Neural cell (in vitro differentiated cells): ENCODE results near the gene UVRAG. TPM values are rescaled to one million over a fixed set of nuclear protein-coding genes. Genes with fewer than 3 reads are reported as not detected.
A peak's percentile ranks its signal among the peaks of the same experiment; 100 is the strongest.

ENCODE experiments used
- H2AFZ ChIP-seq: fragments of 200-600, 300-800 bp; sonication (generic), shearing (Covaris generic); 2 replicates; pipeline ENCODE4 v1.6.0; 2014; ENCODE audit warnings: low read depth, mild to moderate bottlenecking, antibody characterized with exemption, low read length, moderate library complexity
- H3F3A ChIP-seq: fragments of 200-600 bp; shearing (Covaris generic); 2 replicates; pipeline ENCODE4 v1.6.1; 2016; ENCODE audit warnings: mild to moderate bottlenecking, moderate library complexity, mixed read lengths, antibody characterized with exemption, low read length; ENCODE audit not compliant: insufficient read depth, poor library complexity, severe bottlenecking
- H3K27ac ChIP-seq: fragments of 200-600, 300-800 bp; sonication (generic), shearing (Covaris generic); 2 replicates; pipeline ENCODE4 v1.5.1; 2014; ENCODE audit warnings: mild to moderate bottlenecking, low read length, moderate library complexity
- H3K27me3 ChIP-seq: fragments of 300-800, 200-600 bp; sonication (generic), shearing (Covaris generic); 2 replicates; pipeline ENCODE4 v1.6.0; 2014; ENCODE audit warnings: mild to moderate bottlenecking, low read depth, low read length, moderate library complexity; ENCODE audit not compliant: insufficient read depth
- H3K36me3 ChIP-seq: fragments of 300-800, 200-600 bp; sonication (generic), shearing (Covaris generic); 2 replicates; pipeline ENCODE4 v1.5.1; 2014; ENCODE audit warnings: mild to moderate bottlenecking, antibody characterized with exemption, low read length, moderate library complexity; ENCODE audit not compliant: insufficient read depth
- H3K4me2 ChIP-seq: fragments of 300-800, 200-600 bp; sonication (generic), shearing (Covaris generic); 2 replicates; pipeline ENCODE4 v1.6.0; 2014; ENCODE audit warnings: mild to moderate bottlenecking, low read length
- H3K4me3 ChIP-seq: fragments of 300-800, 200-600 bp; sonication (generic), shearing (Covaris generic); 2 replicates; pipeline ENCODE4 v1.5.1; 2014; ENCODE audit warnings: mild to moderate bottlenecking, low read length, moderate library complexity
- H3K79me2 ChIP-seq: fragments of 200-600 bp; shearing (Covaris generic); replicated peaks from 2 replicates; pipeline ENCODE4 v1.6.0; 2014; ENCODE audit warnings: mild to moderate bottlenecking, low read length, moderate library complexity; ENCODE audit not compliant: insufficient read depth
- H3K9ac ChIP-seq: fragments of 300-800, 200-600 bp; sonication (generic), shearing (Covaris generic); 2 replicates; pipeline ENCODE4 v1.6.1; 2016; ENCODE audit warnings: mild to moderate bottlenecking, low read length, mixed read lengths
- H3K9me2 ChIP-seq: fragments of 200-600 bp; shearing (Covaris generic); 2 replicates; pipeline ENCODE4 v1.6.1; 2016; ENCODE audit warnings: mild to moderate bottlenecking, low read length, mixed read lengths; ENCODE audit not compliant: insufficient read depth
- H3K9me3 ChIP-seq: fragments of 200-600, 300-800 bp; sonication (generic), shearing (Covaris generic); 2 replicates; pipeline ENCODE4 v1.6.1; 2016; ENCODE audit warnings: mild to moderate bottlenecking, mixed run types, low read length, moderate library complexity, mixed read lengths
- H4K20me1 ChIP-seq: fragments of 200-600 bp; shearing (Covaris generic); 2 replicates; pipeline ENCODE4 v1.6.1; 2016; ENCODE audit warnings: mild to moderate bottlenecking, mixed run types; ENCODE audit not compliant: insufficient read depth
- EP300 ChIP-seq: fragments of 450-650 bp; conservative IDR thresholded peaks from 2 replicates; pipeline ENCODE4 v1.6.1; 2014; ENCODE audit warnings: antibody characterized with exemption, mild to moderate bottlenecking, moderate library complexity; ENCODE audit not compliant: poor library complexity, severe bottlenecking
- EZH2 ChIP-seq: fragments of 200-600, 300-800 bp; shearing (Covaris generic), sonication (generic); IDR thresholded peaks from 2 replicates; pipeline ENCODE4 v1.6.1; 2014; ENCODE audit warnings: antibody characterized with exemption, low read length, borderline replicate concordance, mild to moderate bottlenecking; ENCODE audit not compliant: insufficient read depth, poor library complexity, severe bottlenecking
- MXI1 ChIP-seq: fragments of 450-650 bp; conservative IDR thresholded peaks from 2 replicates; pipeline ENCODE4 v1.6.1; 2014; ENCODE audit warnings: antibody characterized with exemption, mild to moderate bottlenecking; ENCODE audit not compliant: poor library complexity, severe bottlenecking
- POLR2AphosphoS5 ChIP-seq: IDR thresholded peaks from 2 replicates; pipeline ENCODE4 v1.6.1; 2012
- RAD21 ChIP-seq: fragments of 450-650 bp; conservative IDR thresholded peaks from 2 replicates; pipeline ENCODE4 v1.6.1; 2014; ENCODE audit warnings: antibody characterized with exemption, mild to moderate bottlenecking, moderate library complexity
- SMC3 ChIP-seq: fragments of 450-650 bp; conservative IDR thresholded peaks from 2 replicates; pipeline ENCODE4 v1.6.1; 2014; ENCODE audit warnings: antibody characterized with exemption, mild to moderate bottlenecking, moderate library complexity; ENCODE audit not compliant: poor library complexity
- TAF1 ChIP-seq: IDR thresholded peaks from 2 replicates; pipeline ENCODE4 v1.6.1; 2012; ENCODE audit warnings: low read depth
- polyA plus RNA-seq: library from polyadenylated mRNA; depleted of rRNA; stranded (reverse); fragments of >200 nt; gene quantifications from 2 replicates; pipeline ENCODE4 v1.2.3, GENCODE V29; 2014
- TF ChIP-seq, protein P1 (sequence below): IDR thresholded peaks from 2 replicates; pipeline ENCODE4 v1.6.1; 2012; ENCODE audit warnings: borderline replicate concordance
- TF ChIP-seq, protein P2 (sequence below): fragments of 450-650 bp; IDR thresholded peaks from 2 replicates; pipeline ENCODE4 v1.5.1; 2014; ENCODE audit warnings: antibody characterized with exemption, mild to moderate bottlenecking, moderate library complexity; ENCODE audit not compliant: poor library complexity, severe bottlenecking

UVRAG gene
- polyA plus RNA-seq, 1 donor from 2014 or later, result 31.6 TPM

DNA sequence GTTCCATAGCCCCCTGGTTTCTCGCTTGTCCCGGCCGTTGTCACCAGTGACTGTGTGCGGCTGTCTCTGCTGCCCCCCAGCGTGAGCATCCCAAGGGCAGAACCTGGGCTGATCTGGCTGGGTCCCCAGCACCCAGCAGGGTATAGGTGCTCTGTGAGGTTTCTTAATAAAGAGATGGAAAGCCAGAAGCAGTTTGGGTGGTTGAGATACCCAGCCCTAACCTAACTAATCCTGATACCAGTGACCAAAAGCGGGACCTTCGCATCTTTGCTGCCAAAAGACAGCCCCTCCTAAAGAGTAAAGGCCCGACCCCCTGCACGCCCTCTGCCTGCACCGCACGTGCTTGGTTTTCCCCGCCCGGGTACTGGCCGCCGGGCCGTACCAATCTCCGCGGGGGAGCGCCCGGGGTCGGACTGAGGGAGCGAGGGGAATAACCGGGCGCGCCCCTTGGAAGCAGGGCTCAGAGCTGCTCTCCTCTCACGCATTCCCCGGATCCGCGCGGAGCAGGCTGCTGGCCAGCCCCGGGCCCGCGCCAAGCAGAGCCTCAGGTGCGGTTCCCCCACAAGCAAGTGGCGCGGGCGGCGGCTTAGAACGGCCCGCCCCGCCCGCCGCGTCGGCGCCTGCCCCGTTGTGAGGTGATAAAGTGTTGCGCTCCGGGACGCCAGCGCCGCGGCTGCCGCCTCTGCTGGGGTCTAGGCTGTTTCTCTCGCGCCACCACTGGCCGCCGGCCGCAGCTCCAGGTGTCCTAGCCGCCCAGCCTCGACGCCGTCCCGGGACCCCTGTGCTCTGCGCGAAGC, 46.7 kb upstream of the UVRAG start, which contains the start of gene DGAT2:
Gene DGAT2 (plus strand): TSS at position 667 of the 797 bp plus-strand sequence. CDS start 214 bp downstream, outside the sequence.
- no peaks in the 10 kb centered on the region for H3K9me2 ChIP-seq
- H4K20me1 ChIP-seq, result no peaks in the 10 kb centered on the region
- H3K79me2 ChIP-seq, result no peaks in the 10 kb centered on the region
- peak within 1 kb of the TSS; percentile 76 for H3K9ac ChIP-seq
- no peak within 1 kb of the TSS for H3K27ac ChIP-seq
- peak within 1 kb of the TSS; percentile 63 for H3K4me2 ChIP-seq
- no peaks in the 10 kb centered on the region for H3K36me3 ChIP-seq
- no peak for TF ChIP-seq TAF1
- peak; percentile 71 for TF ChIP-seq MXI1
- peak; percentile 39 for TF ChIP-seq SMC3
- peak; percentile 36 for TF ChIP-seq EP300
- TF ChIP-seq EZH2, result no peak
- TF ChIP-seq, protein P1, sequence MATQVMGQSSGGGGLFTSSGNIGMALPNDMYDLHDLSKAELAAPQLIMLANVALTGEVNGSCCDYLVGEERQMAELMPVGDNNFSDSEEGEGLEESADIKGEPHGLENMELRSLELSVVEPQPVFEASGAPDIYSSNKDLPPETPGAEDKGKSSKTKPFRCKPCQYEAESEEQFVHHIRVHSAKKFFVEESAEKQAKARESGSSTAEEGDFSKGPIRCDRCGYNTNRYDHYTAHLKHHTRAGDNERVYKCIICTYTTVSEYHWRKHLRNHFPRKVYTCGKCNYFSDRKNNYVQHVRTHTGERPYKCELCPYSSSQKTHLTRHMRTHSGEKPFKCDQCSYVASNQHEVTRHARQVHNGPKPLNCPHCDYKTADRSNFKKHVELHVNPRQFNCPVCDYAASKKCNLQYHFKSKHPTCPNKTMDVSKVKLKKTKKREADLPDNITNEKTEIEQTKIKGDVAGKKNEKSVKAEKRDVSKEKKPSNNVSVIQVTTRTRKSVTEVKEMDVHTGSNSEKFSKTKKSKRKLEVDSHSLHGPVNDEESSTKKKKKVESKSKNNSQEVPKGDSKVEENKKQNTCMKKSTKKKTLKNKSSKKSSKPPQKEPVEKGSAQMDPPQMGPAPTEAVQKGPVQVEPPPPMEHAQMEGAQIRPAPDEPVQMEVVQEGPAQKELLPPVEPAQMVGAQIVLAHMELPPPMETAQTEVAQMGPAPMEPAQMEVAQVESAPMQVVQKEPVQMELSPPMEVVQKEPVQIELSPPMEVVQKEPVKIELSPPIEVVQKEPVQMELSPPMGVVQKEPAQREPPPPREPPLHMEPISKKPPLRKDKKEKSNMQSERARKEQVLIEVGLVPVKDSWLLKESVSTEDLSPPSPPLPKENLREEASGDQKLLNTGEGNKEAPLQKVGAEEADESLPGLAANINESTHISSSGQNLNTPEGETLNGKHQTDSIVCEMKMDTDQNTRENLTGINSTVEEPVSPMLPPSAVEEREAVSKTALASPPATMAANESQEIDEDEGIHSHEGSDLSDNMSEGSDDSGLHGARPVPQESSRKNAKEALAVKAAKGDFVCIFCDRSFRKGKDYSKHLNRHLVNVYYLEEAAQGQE, result no peak
- TF ChIP-seq, protein P2, sequence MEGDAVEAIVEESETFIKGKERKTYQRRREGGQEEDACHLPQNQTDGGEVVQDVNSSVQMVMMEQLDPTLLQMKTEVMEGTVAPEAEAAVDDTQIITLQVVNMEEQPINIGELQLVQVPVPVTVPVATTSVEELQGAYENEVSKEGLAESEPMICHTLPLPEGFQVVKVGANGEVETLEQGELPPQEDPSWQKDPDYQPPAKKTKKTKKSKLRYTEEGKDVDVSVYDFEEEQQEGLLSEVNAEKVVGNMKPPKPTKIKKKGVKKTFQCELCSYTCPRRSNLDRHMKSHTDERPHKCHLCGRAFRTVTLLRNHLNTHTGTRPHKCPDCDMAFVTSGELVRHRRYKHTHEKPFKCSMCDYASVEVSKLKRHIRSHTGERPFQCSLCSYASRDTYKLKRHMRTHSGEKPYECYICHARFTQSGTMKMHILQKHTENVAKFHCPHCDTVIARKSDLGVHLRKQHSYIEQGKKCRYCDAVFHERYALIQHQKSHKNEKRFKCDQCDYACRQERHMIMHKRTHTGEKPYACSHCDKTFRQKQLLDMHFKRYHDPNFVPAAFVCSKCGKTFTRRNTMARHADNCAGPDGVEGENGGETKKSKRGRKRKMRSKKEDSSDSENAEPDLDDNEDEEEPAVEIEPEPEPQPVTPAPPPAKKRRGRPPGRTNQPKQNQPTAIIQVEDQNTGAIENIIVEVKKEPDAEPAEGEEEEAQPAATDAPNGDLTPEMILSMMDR, result peak; percentile 32
- TF ChIP-seq RAD21, result peak; percentile 45
- TF ChIP-seq POLR2AphosphoS5, result peak; percentile 30
- H3K27me3 ChIP-seq, result peaks cover 37% of the 10 kb centered on the region
- peak within 1 kb of the TSS; percentile 73 for H2AFZ ChIP-seq
- H3K4me3 ChIP-seq, result peak within 1 kb of the TSS; percentile 83
- H3K9me3 ChIP-seq, result no peaks in the 10 kb centered on the region
- H3F3A ChIP-seq, result no peaks in the 10 kb centered on the region

DNA sequence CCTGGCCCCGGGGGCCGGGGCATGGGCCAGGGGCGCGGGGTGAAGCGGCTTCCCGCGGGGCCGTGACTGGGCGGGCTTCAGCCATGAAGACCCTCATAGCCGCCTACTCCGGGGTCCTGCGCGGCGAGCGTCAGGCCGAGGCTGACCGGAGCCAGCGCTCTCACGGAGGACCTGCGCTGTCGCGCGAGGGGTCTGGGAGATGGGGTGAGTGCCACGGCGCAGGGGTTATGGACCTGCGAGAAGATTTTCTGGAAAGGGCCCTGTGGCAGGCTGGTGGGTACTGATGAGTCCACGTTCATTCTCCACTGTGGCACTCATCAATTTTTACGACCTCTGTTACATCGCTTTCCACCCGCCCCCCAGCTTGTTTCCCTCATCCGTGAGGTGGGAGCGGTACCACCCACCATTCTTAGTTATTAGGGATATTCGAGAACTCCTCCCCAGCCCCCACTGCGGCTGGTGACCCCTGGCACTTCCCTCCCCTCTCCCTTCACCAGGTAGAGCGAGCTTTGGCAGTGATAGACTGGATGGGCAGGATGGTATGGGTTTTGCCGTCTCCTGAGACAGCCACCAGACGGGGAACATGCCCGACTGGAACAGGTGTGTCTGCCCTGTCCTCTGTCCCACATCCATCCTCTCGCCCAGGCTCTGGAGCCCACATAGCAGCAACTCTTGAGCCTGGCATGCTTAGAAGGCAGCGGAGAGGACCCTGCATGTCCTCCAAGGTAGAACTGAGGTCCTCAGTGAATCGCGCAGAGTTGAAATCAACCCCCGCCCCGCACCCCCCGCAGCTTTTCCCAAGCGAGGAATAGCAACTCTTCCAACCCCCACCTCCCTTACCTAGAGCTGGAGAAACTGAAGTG, 45.9 kb upstream of the UVRAG start:
- peak overlapping the region; percentile 63 for H3K4me2 ChIP-seq
- H4K20me1 ChIP-seq, result no peaks in the 10 kb centered on the region
- no peaks in the 10 kb centered on the region for H3K9me3 ChIP-seq
- H2AFZ ChIP-seq, result no peak overlapping the region
- no peaks in the 10 kb centered on the region for H3K36me3 ChIP-seq
- H3K79me2 ChIP-seq, result no peaks in the 10 kb centered on the region
- H3K27ac ChIP-seq, result no peak overlapping the region
- H3K9me2 ChIP-seq, result no peaks in the 10 kb centered on the region
- H3K27me3 ChIP-seq, result peaks cover 37% of the 10 kb centered on the region
- peak overlapping the region; percentile 76 for H3K9ac ChIP-seq
- TF ChIP-seq TAF1 (no peak), MXI1 (no peak), EP300 (no peak), POLR2AphosphoS5 (no peak), EZH2 (no peak), SMC3 (no peak), RAD21 (no peak)
- TF ChIP-seq, protein P1, result no peak
- TF ChIP-seq, protein P2, result no peak
- no peaks in the 10 kb centered on the region for H3F3A ChIP-seq
- H3K4me3 ChIP-seq, result peak overlapping the region; percentile 83
